Endothelial cell of umbilical vein (primary cell): ENCODE results near the gene SPSB1.

ENCODE experiments used
- EZH2 ChIP-seq: IDR thresholded peaks from 2 replicates; pipeline ENCODE4 v1.6.1; 2012; ENCODE audit warnings: borderline replicate concordance, low read depth, mild to moderate bottlenecking, moderate library complexity, low read length, inconsistent platforms; ENCODE audit not compliant: severe bottlenecking
- FOS ChIP-seq: IDR thresholded peaks from 2 replicates; pipeline ENCODE4 v1.6.1; 2011; ENCODE audit warnings: mild to moderate bottlenecking, low read length, moderate library complexity, borderline replicate concordance; ENCODE audit not compliant: insufficient read depth
- JUN ChIP-seq: IDR thresholded peaks from 2 replicates; pipeline ENCODE4 v1.6.1; 2011; ENCODE audit warnings: borderline replicate concordance, low read depth; ENCODE audit not compliant: insufficient read length, insufficient read depth
- POLR2A ChIP-seq: IDR thresholded peaks from 2 replicates; pipeline ENCODE4 v1.6.1; 2012; ENCODE audit warnings: low read depth, mild to moderate bottlenecking, control low read depth, low read length
- POLR2AphosphoS5 ChIP-seq: IDR thresholded peaks from 2 replicates; pipeline ENCODE4 v1.6.1; 2012; ENCODE audit warnings: low read depth, mild to moderate bottlenecking, control low read depth, low read length, moderate library complexity; ENCODE audit not compliant: insufficient read depth
- TF ChIP-seq, protein P1 (sequence below), 2 donors: IDR thresholded peaks; 1 replicate in 1 of 2; 2 replicates in 1 of 2; pipeline ENCODE4 v1.5.1; 2011; ENCODE audit warnings: low read length in 2 of 2, mild to moderate bottlenecking in 2 of 2, moderate library complexity in 2 of 2, control low read depth in 1 of 2, inconsistent platforms in 1 of 2, low read depth in 1 of 2; ENCODE audit not compliant: insufficient read depth in 1 of 2; ENCODE audit errors: extremely low read depth in 1 of 2
- TF ChIP-seq, protein P2 (sequence below): IDR thresholded peaks from 2 replicates; pipeline ENCODE4 v1.6.1; 2011; ENCODE audit not compliant: insufficient read depth, insufficient read length

DNA sequence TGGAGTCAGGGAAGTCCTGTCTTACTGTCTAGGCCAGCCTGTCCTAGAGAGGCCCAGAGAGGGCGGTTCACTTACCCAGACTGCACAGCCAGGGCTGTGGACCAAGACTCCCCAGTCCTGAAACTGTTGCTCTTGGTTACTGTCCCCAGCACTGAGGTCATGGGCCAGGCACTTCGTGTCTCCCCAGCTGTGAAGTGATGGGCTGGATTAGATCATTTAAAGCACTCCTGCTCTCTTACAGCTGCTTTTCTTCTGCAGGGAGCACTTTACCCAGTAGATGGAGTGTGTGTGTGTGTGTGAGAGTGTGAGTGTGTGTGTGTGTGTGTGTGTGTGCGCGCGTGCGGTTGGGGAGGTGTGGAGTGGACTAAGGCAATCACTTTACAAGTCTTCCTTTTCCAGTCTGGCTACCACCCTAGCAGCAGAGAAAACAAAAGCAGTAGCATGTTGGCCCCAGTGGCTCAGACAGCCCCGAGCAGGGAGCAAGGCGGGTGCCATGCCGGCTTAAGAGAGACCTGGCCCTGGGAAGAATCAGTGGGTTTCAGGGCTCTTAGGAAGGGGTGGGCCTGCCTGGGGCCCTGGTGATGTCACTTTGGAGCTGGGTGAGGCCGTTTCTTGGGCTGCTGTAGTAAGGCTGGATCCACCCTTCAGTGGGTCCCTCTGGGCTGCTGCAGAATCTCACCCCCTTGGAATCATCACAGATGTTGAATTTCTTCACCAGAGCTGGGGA, 2.4 kb downstream of the SPSB1 start:
- no peak for TF ChIP-seq POLR2AphosphoS5
- TF ChIP-seq, protein P1, sequence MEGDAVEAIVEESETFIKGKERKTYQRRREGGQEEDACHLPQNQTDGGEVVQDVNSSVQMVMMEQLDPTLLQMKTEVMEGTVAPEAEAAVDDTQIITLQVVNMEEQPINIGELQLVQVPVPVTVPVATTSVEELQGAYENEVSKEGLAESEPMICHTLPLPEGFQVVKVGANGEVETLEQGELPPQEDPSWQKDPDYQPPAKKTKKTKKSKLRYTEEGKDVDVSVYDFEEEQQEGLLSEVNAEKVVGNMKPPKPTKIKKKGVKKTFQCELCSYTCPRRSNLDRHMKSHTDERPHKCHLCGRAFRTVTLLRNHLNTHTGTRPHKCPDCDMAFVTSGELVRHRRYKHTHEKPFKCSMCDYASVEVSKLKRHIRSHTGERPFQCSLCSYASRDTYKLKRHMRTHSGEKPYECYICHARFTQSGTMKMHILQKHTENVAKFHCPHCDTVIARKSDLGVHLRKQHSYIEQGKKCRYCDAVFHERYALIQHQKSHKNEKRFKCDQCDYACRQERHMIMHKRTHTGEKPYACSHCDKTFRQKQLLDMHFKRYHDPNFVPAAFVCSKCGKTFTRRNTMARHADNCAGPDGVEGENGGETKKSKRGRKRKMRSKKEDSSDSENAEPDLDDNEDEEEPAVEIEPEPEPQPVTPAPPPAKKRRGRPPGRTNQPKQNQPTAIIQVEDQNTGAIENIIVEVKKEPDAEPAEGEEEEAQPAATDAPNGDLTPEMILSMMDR (IDR thresholded peaks at IDR 0.05; ENCODE audit: extremely low read depth in 1 of 2, insufficient read depth in 1 of 2, low read depth in 1 of 2, low read length in 2 of 2) = peak in 1 of 2 donors; percentile 21
- no peak for TF ChIP-seq POLR2A
- TF ChIP-seq EZH2 = no peak
- TF ChIP-seq FOS = no peak
- no peak for TF ChIP-seq JUN
- TF ChIP-seq, protein P2, sequence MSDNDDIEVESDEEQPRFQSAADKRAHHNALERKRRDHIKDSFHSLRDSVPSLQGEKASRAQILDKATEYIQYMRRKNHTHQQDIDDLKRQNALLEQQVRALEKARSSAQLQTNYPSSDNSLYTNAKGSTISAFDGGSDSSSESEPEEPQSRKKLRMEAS = no peak
